Prostate gland (tissue), 2 donors: ENCODE results near the gene DUSP1.

Source experiments
- POLR2A ChIP-seq: fragments of 450-650 bp; IDR thresholded peaks from one replicate; pipeline ENCODE4 v1.6.1; 2016; ENCODE audit warnings: antibody characterized with exemption, mild to moderate bottlenecking
- POLR2AphosphoS5 ChIP-seq: sonication (generic); formaldehyde crosslinking; IDR thresholded peaks from one replicate; pipeline ENCODE4 v1.6.1; 2017; ENCODE audit warnings: antibody characterized with exemption
- TF ChIP-seq, protein P1 (sequence below), 4 experiments: fragments of 200-600 bp in 2 of 4; fragments of 450-650 bp in 2 of 4; sonication (generic) in 2 of 4; IDR thresholded peaks; 1 replicate in 3 of 4; 2 replicates in 1 of 4; pipeline ENCODE4 v1.5.1; 2016 to 2019; ENCODE audit warnings: antibody characterized with exemption in 4 of 4, mild to moderate bottlenecking in 2 of 4, moderate library complexity in 2 of 4

DNA sequence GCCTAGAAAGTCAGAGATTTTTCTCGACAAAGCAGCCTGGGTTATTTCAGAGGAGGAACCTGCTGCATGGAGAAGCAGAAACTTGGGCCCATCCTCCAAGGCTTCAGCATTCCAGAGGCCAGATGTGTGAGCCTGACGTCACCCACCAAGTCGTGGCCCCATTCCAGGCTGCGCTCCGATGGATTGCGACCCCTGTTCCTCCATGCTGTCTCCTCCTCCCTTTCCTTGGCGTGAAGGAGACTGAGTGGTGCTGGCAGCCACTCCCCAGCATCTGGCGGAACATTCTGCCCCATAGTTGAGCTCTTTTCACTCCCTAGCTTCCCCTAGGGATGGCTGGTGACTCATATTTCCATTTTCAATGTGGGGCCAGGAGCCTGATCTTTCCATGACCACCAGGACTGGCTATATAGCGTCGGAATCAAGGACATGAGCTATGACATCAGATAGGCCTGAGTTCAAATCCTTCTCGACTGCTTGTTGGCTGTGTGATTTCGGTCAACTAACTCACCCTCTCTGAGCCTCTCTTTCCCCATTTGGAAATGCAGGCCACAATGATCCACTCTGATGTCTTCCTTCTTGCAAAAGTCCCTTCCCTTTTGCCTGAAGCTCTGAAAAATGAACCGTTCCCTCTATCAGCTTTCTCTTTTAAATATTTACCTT, 24.5 kb upstream of the DUSP1 start:
- TF ChIP-seq POLR2A (no peak), POLR2AphosphoS5 (peak; percentile 75)
- TF ChIP-seq, protein P1, sequence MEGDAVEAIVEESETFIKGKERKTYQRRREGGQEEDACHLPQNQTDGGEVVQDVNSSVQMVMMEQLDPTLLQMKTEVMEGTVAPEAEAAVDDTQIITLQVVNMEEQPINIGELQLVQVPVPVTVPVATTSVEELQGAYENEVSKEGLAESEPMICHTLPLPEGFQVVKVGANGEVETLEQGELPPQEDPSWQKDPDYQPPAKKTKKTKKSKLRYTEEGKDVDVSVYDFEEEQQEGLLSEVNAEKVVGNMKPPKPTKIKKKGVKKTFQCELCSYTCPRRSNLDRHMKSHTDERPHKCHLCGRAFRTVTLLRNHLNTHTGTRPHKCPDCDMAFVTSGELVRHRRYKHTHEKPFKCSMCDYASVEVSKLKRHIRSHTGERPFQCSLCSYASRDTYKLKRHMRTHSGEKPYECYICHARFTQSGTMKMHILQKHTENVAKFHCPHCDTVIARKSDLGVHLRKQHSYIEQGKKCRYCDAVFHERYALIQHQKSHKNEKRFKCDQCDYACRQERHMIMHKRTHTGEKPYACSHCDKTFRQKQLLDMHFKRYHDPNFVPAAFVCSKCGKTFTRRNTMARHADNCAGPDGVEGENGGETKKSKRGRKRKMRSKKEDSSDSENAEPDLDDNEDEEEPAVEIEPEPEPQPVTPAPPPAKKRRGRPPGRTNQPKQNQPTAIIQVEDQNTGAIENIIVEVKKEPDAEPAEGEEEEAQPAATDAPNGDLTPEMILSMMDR (IDR thresholded peaks at IDR 0.05), result no peak
